GM12874 (cell line): ENCODE data around the gene SH3TC2.

Experiments
- CTCF ChIP-seq: IDR thresholded peaks from 2 replicates; pipeline ENCODE4 v1.5.1; 2011; ENCODE audit warnings: low read depth, mild to moderate bottlenecking, control low read depth, low read length, moderate library complexity; ENCODE audit not compliant: insufficient read depth

SH3TC2 gene

GRCh38 chr5:148970876-148971275 is 92.0 kb downstream of the SH3TC2 start:
- TF ChIP-seq CTCF, result no peak

GRCh38 chr5:148970228-148970627 is 92.6 kb downstream of the SH3TC2 start:
- no peak for TF ChIP-seq CTCF

GRCh38 chr5:148969291-148969690 is 93.6 kb downstream of the SH3TC2 start:
- no peak for TF ChIP-seq CTCF

- no peak for TF ChIP-seq CTCF
These were observed 94.6 kb downstream of the SH3TC2 start for GRCh38 chr5:148968311-148968710.

- no peak for TF ChIP-seq CTCF
These were observed 95.1 kb downstream of the SH3TC2 start for GRCh38 chr5:148967783-148968182.

GRCh38 chr5:148966938-148967337 is 95.9 kb downstream of the SH3TC2 start:
- TF ChIP-seq CTCF, result no peak

- TF ChIP-seq CTCF, result no peak
These were observed 96.5 kb downstream of the SH3TC2 start for GRCh38 chr5:148966348-148966747.

GRCh38 chr5:148965511-148966265 is 97.2 kb downstream of the SH3TC2 start:
- no peak for TF ChIP-seq CTCF
